Fibroblast of skin of right biceps (primary cell): Measurements from ENCODE around the gene OSBPL1A.
"Not testable (repeated sequence)": the region's sequence is repeated elsewhere in the genome, so short reads cannot be mapped to it uniquely, and the experiment has no call there.

Source experiments
- DNase-seq: peaks from one replicate; pipeline ENCODE4 v3.0.0-alpha.2; 2013

OSBPL1A gene

DNA sequence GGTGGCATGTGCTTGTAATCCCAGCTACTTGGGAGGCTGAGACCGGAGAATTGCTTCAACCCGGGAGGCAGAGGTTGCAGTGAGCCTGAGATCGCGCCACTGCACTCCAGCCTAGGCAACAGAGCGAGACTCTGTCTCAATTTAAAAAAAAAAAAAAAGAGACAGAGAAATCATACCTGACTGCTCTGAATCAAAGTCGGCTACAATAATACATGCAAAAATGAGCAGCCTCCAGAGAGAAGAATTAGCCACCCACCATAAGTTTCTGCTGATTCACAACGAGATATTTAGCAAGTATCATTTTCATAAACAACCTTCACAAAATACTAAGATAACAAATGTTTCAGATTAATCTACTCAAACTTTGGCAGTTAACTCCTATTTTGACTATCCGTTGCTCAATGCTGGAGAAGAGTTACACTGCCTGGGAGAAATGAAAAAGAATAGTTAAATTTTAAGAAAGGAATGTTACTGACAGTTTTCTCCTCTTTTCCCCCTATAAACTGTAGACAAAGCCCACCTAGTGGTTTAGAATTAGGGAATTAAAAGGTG lies 1.5 kb downstream of the OSBPL1A start:
- DNase-seq: no peak

DNA sequence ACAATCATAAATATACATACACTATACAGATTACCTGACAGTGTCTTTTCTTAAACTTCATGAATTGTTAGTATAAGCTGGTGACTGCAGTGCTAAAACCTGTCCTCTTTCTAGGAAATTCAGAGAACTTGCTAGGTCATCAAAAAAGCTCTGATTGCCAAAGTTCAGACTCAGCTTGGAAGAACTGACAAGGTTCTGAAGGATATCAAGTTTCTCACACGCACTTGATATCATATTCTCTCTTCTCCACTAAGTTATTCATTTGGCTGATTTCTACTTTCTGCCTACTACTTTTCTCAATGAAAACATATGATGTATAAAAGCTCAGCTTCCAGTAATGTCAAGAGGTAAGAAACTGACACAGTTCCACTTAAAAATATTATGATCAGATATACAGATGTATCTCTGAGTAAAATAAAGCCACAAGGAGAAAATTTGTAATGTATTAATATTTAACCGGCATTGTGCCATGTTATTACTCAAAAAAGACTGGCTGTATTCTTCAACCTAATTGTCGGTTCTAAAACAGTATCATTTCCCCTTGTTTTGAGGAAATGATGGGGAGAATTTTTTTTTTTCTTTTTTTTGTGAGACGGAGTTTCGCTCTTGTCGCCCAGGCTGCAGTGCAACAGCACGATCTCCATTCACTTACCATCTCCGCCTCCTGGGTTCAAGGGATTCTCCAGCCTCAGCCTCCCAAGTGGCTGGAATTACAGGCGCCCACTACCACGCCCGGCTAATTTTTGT lies 2.4 kb downstream of the OSBPL1A start:
- DNase-seq: peak; percentile 24

DNA sequence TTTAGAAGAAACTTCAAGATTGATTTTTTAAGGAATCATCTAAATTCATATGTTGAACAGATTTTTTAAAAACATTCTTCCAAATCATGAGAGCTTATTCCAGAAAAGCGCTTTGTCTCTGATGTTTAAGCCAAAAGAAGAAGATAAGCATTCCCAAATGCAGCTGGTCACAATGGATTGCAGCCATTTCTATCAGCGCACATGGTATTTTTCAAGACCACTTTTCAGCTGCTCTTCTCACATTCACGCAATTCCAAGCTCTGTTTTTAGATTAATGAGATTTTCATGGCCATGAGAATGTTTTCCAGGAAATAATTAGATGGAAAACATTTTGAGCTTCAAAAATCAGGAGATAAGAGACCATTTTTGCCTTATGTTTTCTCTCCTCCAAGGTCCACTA lies 8.7 kb downstream of the OSBPL1A start:
- DNase-seq: no peak

DNA sequence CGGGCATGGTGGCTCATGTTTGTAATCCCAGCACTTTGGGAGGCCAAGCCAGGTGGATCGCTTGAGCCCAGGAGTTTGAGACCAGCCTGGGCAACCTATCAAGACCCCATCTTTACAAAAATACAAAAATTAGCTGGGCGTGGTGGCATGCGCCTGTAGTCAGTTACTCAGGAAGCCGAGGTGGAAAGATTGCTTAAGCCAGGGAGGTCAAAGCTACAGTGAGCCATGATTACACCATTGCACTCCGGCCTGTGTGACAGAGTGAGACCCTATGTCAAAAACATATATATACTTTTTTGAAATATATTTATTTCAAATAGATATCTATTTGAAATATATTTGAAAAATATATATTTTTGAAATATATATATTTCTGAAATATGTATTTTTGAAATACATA lies 10.9 kb downstream of the OSBPL1A start:
- DNase-seq: no peak

DNA sequence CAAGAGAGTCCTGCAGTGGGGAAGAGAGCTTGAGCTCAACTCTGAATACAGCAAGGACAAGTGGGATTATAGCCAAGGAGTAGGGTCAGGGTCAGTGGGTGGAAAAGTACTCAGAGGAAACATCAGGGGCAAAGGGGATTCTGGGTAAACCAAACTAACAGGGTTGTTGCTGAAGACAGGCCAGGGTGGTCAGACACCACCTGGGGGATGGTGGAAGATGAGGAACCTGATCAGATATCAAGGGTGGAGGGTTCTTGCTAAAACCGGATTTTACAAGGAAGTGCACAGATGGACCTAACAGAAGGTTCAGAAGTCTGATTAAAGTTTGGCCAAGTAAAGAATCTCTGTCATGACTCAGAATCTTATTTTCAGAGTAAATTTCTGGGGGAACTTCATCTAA lies 16.5 kb downstream of the OSBPL1A start:
- DNase-seq: no peak

DNA sequence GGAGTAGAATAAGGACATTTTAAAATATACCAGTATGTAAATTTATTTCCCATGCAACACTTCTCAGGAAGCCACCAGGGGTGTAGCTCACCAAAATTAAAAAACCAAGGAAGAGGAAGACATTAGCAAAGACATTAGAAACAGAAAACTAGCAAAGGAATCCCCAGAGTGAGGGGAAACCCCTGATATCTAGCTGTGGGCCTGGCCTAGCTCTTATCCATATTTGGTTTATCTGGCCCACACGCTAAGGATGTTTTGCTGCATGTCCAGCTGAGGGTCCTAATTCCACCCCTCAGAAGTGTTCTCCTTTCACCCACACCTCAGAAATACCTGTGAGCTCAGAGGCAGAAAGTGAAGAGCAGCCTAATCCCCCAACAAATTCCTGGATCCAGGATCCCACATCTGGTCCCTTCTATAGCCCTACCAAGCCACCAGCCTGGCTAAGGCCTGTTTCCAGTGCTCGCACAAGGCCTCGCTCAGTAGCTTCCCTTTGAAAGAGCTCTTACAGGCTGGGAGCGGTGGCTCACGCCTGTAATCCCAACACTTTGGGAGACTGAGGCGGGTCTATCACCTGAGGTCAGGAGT lies 17.4 kb downstream of the OSBPL1A start:
- DNase-seq: no peak

DNA sequence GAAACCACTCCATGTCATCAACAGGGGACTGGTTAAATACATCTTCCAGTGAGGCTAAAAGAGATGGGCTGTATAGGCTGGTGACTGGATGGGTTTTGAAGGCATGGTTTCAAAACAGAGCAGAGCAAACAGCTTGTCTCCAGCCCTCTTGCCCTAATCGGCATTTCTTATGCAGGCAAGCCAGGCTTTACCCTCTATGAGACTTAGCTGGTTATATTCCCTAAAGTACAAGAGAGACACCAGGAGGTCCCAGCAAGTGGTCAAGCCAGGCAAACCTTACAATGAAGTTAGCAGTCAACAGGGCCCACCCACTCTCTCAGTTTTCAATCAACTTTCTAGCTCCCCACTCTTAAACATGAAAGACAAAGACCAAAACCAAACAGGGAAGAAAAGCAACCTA lies 19.0 kb downstream of the OSBPL1A start:
- DNase-seq: no peak

DNA sequence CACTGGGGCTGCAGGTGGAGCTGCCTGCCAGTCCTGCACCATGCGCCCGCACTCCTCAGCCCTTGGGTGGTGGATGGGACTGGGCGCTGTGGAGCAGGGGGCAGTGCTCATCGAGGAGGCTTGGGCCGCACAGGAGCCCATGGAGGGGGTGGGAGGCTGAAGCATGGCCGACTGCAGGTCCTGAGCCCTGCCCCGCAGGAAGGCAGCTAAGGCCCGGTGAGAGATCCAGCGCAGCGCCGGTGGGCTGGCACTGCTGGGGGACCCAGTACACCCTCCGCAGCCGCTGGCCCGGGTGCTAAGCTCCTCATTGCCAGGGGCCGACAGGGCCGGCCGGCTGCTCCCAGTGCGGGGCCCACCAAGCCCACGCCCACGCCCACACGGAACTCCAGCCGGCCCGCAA lies 21.1 kb downstream of the OSBPL1A start:
- DNase-seq: not testable (repeated sequence)

DNA sequence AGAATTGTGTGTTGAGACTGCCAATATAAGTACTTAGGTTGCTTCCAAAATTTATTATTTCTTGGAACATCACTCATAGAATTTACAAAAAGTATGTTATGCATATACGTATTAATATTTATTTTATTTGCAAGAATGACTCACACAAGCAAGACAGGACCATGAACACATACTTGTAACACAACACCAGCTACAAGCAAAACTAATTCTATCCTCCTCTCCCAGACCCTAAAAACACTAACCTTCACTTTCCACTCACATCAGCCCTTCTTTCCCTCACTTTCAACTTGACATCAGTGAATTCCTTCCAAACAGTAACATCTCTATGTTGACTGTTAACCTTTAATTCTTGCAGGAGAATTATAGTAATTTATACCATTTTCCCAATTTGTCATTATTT lies 24.3 kb downstream of the OSBPL1A start:
- no peak for DNase-seq

DNA sequence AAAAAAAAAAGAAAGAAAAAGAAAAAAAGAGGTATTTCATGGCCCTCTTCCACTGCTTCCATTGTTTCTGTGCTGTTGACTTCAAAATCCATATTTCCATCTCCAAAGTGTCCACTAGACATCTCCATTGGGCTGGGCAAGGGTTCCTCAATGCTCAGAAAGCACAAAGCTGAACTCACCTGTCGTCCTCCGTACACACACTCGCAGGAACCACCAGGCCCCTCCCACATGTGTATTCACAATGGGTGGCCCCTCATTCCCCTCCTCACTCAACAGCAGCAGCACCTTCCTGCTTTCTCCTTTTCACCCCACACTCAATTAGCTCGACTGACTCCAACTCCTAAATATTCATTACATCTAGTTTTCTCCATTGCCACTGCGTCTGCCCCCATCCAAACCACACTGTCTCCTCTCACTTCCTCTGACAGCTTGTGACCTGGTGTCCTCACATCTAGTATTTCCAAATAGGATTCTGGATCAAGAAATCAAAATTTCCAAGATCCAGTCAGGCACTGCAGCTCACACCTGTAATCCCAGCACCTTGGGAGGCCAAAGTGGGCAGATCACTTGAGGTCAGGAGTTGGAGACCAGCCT lies 25.2 kb downstream of the OSBPL1A start:
- DNase-seq: no peak

DNA sequence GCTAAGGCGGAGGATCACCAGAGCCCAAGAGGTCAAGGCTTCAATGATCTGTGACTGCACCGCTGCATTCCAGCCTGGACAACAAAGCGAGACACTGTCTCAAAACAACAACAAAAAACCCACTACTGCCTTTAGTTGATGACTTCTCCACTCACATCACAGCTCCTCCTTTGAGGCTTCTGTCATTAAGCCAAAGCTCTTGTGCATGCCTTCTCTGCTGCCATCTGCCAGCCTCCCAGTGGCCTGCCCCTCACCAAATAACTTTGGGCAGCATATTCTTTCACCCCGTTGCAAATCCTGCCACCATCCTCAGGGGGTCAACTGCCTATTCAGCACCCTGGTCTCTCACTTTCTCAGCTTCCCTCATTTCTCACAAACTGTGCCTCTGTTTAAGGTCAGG lies 27.5 kb downstream of the OSBPL1A start:
- no peak for DNase-seq

DNA sequence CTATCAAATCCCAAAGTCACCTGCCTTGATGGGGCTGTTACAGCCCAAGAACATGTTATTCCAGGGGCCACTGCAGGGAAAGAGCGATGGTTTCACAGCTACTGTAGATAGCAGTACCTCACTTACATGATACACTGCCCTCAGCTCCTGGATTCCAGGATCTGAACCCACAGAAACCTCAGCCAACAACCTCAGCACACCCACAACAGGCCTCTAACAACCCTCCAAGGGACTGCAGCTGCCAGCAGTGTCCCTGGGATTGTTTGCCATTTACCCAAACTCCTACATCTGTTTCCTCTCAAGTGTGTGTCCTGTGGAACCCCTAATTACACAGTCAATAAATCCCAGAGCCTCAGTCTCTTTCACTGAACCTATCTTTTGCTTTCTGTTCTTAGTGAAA lies 28.2 kb downstream of the OSBPL1A start:
- DNase-seq: no peak

DNA sequence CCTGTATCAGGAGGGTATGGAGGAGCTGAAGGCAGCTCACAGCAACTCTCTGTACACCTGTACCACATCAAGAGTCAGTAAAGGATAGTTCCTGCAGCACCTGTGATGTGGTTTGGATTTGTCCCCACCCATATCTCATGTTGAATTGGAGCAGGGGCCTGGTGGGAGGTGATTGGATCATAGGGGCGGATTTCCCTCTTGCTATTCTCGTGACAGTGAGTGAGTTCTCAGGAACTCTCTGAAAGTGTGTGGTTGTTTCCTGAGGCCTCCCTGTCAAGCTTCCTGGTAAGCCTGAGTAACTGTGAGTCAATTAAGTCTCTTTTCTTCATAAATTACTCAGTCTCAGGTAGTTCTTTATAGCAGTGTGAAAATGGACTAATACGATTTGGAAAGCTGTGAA lies 28.9 kb downstream of the OSBPL1A start:
- DNase-seq: no peak

DNA sequence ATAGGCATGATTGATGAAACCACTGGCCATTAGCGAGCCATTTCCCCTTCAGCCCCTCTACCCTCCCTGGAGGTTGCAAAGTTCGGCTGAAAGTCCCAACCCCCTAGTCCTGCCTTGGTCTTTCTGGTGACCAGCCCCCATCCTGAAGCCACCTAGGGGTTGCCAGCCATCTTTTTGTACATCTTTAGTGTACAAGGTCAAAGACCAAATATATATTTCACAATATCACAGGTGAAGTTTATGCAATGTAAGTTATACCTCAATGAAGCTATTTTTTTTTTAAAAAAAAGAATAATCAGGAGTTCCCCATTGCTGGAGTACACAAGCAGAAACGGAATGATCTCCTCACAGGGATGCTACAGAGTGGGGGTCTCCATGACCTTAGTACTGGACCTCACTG lies 31.3 kb downstream of the OSBPL1A start:
- DNase-seq: no peak

DNA sequence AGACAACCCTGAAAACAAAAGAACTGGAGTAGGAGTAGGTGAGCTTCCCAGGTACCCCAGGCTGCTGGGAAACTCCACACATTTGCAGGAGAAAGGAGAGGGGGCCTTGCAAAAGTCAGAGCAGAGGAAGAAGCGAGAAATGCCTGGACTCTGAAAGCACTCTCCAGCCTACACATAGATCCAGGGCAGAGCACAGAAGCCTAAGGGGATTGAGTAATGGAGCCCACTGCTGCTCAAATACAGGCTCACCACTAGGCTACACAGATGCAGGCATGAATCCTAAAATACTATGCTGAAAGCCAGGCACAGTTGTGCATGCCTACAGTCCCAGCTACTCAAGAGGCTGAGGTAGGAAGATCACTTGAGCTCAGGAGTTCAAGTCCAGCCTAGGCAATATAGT lies 33.4 kb downstream of the OSBPL1A start:
- DNase-seq: no peak

DNA sequence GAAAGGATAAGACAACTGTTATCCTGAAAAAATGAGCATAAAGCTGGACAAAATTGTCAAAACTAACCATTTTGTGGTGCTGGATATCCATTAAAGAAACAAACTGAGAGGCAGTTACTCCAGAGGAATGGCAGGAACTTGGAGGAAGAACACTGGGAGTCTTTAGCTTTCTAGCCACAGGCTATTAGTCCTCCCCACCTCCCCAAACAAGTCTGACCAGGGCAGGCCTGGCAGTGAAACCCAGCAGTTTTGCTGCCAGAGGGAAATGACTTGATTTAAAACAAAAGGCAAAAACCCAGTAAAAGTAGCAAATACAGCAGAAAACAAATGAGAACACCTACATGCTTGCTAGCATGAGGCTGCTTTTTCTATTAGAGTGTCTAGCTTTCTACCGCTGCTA lies 34.9 kb downstream of the OSBPL1A start:
- no peak for DNase-seq

DNA sequence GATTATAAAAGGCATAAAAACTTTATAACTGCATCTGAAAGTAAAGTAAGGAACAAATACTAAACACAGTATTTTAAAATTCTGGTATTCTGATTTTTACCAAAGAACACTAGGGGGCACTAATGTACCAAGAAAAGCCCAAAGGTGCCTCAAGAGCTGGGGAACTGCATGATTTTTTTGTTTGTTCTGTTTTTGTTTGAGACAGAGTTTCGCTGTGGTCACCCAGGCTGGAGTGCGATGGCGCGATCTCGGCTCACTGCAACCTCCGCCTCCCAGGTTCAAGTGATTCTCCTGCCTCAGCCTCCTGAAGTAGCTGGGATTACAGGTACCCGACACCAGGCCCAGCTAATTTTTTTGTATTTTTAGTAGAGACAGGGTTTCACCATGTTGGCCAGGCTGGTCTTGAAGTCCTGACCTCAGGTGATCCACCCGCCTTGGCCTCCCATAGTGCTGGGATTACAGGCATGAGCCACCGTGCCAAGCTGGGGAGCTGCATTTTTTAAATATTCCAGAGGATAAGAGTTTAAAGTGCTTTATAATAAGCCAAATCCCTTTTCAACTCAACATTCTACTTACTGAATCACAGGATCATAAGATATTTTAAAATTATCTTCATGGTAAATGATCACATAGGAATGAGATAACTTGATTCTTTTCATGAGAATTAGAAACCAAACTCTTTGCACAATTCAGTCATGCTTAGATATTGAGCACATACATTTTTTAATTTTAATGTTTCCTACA lies 37.7 kb downstream of the OSBPL1A start:
- peak; percentile 56 for DNase-seq

DNA sequence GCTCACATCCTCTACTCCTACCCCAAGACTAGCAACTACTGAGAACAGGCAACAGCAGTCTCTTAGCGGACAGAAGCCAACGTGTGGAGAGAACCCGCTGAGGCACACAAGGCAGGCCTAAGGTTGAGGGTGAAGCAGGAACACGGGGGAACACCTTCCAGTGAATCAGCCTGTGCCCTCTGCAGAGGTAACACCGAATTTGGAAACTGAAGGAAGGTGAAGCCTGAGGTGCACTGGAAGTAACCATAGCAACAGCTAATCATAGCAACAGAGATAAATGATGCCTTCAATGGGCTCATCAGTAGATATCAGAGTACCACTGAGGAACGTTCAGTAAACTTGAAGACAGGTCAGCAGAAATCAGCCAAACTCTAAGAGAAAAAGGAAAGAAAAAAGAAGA lies 43.3 kb downstream of the OSBPL1A start:
- DNase-seq: no peak

DNA sequence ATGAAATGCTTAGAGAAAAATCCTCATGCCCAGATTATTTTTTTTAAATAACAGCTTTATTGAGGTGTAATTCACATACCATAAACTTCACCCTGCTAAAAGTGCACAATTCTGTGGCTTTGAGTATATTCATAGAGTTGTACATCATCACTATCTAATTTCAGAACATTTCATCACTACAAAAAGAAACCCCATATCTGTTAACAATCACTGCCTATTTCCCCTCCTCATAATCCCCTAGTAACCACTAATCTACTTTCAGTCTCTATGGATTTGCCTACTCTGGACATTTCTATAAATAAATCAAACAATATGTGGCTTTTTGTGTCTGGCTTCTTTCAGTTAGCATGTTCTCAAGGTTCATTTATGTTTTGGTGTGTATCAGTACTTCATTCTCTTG lies 51.4 kb downstream of the OSBPL1A start:
- DNase-seq: peak; percentile 39

DNA sequence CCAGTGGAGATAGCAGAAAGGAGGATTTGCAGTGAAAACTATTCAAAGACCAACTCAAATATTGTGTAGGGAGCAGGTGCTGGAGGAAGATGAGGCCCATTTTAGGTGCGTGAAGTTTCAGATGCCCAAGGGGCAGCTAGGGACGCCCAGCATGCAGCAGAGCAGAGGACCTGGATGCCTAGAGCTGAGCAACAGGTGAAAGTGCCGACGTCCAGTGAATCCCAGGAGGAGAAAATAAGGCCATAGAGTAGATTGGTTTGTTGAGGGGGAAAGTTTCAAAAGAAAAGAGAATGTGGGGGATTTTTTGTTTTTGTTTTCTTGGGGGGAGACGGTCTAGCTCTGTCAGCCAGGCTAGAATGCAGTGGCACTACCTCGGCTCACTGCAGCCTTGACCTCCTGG lies 53.1 kb downstream of the OSBPL1A start:
- no peak for DNase-seq

DNA sequence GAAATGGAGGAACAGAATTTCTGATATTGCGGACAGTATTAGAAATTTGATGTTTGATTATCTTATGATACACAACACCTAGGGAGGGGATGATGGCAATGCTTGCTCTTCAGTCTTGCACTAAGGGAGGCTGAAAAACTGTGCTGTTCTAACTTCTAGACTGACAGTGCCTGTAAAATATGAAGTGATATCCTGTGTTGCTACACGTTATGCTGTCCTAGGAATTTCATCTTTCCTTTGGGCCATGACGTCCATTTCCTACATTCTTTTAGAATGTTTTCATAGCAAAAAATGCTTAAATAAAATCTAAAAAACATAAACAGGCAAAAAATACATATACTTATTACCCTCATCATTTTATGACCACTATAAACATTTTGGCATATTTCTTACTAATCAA lies 55.3 kb downstream of the OSBPL1A start:
- peak; percentile 30 for DNase-seq

DNA sequence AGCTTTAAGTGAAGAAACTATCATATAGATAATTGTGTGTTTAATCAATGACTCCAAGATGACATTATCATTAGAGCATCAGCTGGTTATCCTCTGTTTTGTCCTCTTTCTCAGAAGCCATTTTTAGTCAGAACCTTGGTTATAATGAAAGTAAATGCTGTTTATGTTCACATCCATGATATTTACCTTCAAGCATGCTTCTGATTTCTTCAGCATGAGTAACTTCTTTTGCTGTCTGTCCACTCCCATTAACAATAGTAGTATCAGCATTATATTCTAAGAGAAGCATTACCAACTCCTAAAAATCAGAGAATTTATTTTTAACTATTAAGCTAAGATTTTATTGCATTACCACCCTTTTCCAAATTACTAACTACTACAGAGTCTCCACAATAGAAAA lies 56.3 kb downstream of the OSBPL1A start:
- DNase-seq: peak; percentile 8

DNA sequence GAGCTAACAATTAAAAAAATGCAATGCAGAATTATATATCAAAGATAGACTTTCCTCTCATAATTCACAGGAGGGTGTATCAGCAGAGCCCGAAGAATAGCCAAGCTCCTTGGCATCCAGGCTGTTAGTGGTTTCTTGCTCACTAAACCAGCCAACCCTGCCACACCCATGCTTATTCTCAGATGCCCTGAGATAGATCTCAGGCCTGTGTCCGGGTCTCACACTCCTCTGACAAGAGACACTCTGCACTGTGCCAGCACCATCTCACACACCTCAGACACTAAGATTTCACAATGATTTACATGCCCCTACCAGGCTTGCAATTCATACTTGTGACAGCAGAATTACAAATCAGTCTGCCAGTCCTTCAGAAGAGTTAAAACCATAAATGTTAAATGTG lies 64.5 kb downstream of the OSBPL1A start:
- DNase-seq: no peak

DNA sequence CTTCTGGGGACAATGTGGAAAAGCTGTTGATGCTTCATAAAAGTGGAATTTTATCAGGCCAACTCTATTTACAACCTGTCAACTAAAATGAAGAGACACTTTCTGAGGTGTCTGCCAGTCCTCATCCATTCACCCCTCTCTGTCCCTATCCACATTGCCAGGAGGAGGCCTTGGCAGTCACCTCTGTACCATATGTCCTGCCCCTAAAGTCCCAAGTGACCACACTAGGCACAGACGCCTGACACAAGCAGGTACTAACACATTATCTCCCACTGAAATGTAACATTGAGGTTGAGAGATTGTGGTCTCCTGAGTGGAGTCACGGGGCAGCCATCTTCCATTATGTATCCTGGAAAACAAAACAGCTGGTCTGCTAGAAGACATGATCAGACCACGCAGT lies 71.4 kb downstream of the OSBPL1A start:
- no peak for DNase-seq
